ENCODE measurements around the gene TRIM27. TPM values are rescaled to one million over a fixed set of nuclear protein-coding genes. Genes with fewer than 3 reads are reported as not detected.

The TRIM27 gene
- total RNA-seq, 4 donors from 2014 or later: 32.3 to 49.0 (median 42.4) TPM

- TF ChIP-seq CTCF (IDR thresholded peaks at IDR 0.05; ENCODE audit: low read depth): no peak
These were observed 61.7 kb downstream of the TRIM27 start for GRCh38 chr6:28862077-28862476.

- no peak for TF ChIP-seq CTCF (IDR thresholded peaks at IDR 0.05; ENCODE audit: low read depth)
These were observed 62.4 kb downstream of the TRIM27 start for GRCh38 chr6:28861339-28861738.

DNA sequence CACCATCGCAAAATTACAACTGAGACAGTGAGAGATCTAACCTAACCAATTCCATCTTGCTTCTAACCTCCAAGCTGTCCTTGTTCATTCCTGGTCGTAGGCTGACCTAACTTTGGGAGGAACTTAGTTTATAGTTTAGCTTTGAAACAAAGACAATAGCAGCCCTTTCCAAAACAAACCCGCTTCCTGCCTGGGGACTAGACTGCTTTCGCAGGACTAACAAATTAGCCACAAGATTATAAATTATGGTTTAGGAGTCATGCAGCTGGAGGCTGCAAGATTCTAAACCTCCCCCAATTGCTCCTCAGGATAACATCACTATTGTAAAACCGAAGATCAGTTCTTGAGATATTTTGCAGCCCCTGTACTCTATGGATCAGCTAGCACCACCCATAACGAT is 63.2 kb downstream of the TRIM27 start:
- TF ChIP-seq CTCF (IDR thresholded peaks at IDR 0.05; ENCODE audit: low read depth): no peak

GRCh38 chr6:28858963-28859362 is 64.8 kb downstream of the TRIM27 start:
- TF ChIP-seq CTCF (IDR thresholded peaks at IDR 0.05; ENCODE audit: low read depth): no peak

DNA sequence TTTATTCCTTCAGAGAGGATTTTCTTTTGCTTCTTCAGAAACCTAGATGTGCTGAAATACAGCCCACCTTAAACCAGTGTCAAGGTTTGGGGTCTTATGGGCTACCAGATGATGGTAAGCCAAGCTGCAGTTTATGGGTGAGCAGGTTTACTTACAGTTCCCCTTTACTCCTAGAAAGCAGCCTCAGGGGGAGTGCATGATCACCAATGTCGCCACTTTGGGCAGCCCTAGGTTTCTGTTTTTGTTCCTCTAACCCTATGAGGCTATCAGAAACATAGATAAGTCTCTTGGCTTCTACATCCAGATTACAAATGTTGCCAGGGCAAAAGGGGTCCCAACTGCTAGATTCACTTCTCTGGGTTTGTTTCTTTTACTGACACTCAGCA is 67.2 kb downstream of the TRIM27 start:
- TF ChIP-seq CTCF (IDR thresholded peaks at IDR 0.05; ENCODE audit: low read depth): no peak

Small RNAs within 50 kb of the gene (small RNA-seq; reads per million reads assigned to genes)
- not detected for gene RNU6-930P

Other genes with a start within 250 kb of the TRIM27 start
- 1 to 10 TPM in 3 of 4 donors, not detected in 1; 1.0 to 2.4 (median 1.1) TPM for gene ZNF311, start 81.3 kb upstream of the TRIM27 start, total RNA-seq
- gene OR2W1, start 121.2 kb upstream of the TRIM27 start, total RNA-seq: not detected
- not detected for gene OR2B3, start 163.3 kb upstream of the TRIM27 start, total RNA-seq
- gene OR2J1, start 175.5 kb upstream of the TRIM27 start, total RNA-seq: not detected
- not detected for gene OR2J3, start 184.1 kb upstream of the TRIM27 start, total RNA-seq
- gene OR2J2, start 246.9 kb upstream of the TRIM27 start, total RNA-seq: not detected